GM12878 (cell line): ENCODE measurements around the gene CRELD2. TPM values are rescaled to one million over a fixed set of nuclear protein-coding genes. Genes with fewer than 3 reads are reported as not detected.

ENCODE experiments used
- ATAC-seq: fragments of 200-7000 bp; cut with Tn5 transposase; 3 replicates; pipeline ENCODE4 v1.9.1; 2020; ENCODE audit warnings: mild to moderate bottlenecking, moderate library complexity
- BruUV-seq: library from RNA; stranded (reverse); fragments of 400-500 nt; replicated peaks from 2 replicates; lab custom pipeline; 2021; lab: Mats Ljungman, UMichigan
- CTCF ChIA-PET: fragments of 300-600 bp; sonication (Branson Sonifier 250); formaldehyde crosslinking; extraction: SDS; loops from one replicate; lab custom pipeline; 2021; ENCODE audit warnings: inconsistent platforms; lab: Yijun Ruan, JAX
- POLR2A ChIA-PET: fragments of 350-600 bp; formaldehyde crosslinking; extraction: SDS; loops from one replicate; lab custom pipeline; 2021; ENCODE audit warnings: inconsistent platforms; lab: Charles Lee
- RAD21 ChIA-PET: fragments of 300-600 bp; sonication (Branson Sonifier 250); formaldehyde crosslinking; loops from one replicate; lab custom pipeline; 2023; ENCODE audit warnings: antibody characterized with exemption; ENCODE audit not compliant: unreplicated experiment; lab: Charles Lee
- SMC1A ChIA-PET: fragments of 300-600 bp; sonication (Branson Sonifier 250); formaldehyde crosslinking; loops from one replicate; lab custom pipeline; 2023; ENCODE audit not compliant: unreplicated experiment, uncharacterized antibody; lab: Charles Lee
- DNase-seq: peaks from one replicate; pipeline ENCODE4 v3.0.0-alpha.2; 2011; ENCODE audit warnings: low read depth, low spot score
- FAIRE-seq: peaks from 3 replicates; lab custom pipeline; 2011; peaks lifted over from hg19 to GRCh38; lab: Jason Lieb, UNC
- H2AFZ ChIP-seq: 2 replicates; pipeline ENCODE4 v1.6.0; 2011; ENCODE audit warnings: low read depth, low read length, control low read depth; ENCODE audit not compliant: control insufficient read depth
- H3K27ac ChIP-seq: 2 replicates; pipeline ENCODE4 v1.5.1; 2011; ENCODE audit warnings: control low read depth; ENCODE audit not compliant: control insufficient read depth, insufficient read depth
- H3K27me3 ChIP-seq, 2 experiments: replicated peaks in 1 of 2; 2 replicates each; pipeline versions ENCODE4 v1.6.0 to v1.6.1; 2011; ENCODE audit warnings: low read length in 1 of 2; ENCODE audit not compliant: control insufficient read depth in 2 of 2, insufficient read depth in 2 of 2
- H3K36me3 ChIP-seq, 2 experiments: 2 replicates each; pipeline ENCODE4 v1.5.1; 2011; ENCODE audit warnings: low read length in 1 of 2; ENCODE audit not compliant: control insufficient read depth in 2 of 2, insufficient read depth in 2 of 2
- H3K4me1 ChIP-seq: 2 replicates; pipeline ENCODE4 v1.6.1; 2011; ENCODE audit warnings: mild to moderate bottlenecking, low read length, moderate library complexity, mixed read lengths; ENCODE audit not compliant: control insufficient read depth, insufficient read depth
- H3K4me2 ChIP-seq: 2 replicates; pipeline ENCODE4 v1.6.0; 2011; ENCODE audit warnings: control low read depth; ENCODE audit not compliant: control insufficient read depth, insufficient read depth
- H3K4me3 ChIP-seq: fragments of 200-600 bp; sonication (generic); 2 replicates; pipeline ENCODE4 v1.5.1; 2016
- H3K79me2 ChIP-seq: 2 replicates; pipeline ENCODE4 v1.6.0; 2011; ENCODE audit warnings: low read length; ENCODE audit not compliant: control insufficient read depth, insufficient read depth
- H3K9ac ChIP-seq: 2 replicates; pipeline ENCODE4 v1.8.0; 2011; ENCODE audit warnings: low read length, control low read depth, mixed read lengths; ENCODE audit not compliant: control insufficient read depth, insufficient read depth
- H3K9me3 ChIP-seq: replicated peaks from 3 replicates; pipeline ENCODE4 v1.5.1; 2011; ENCODE audit warnings: mild to moderate bottlenecking, low read length; ENCODE audit not compliant: control insufficient read depth, insufficient read depth
- H4K20me1 ChIP-seq: 2 replicates; pipeline ENCODE4 v1.6.0; 2011; ENCODE audit not compliant: control insufficient read depth, insufficient read depth
- MXI1 ChIP-seq: fragments of 150-350 bp; IDR thresholded peaks from 2 replicates; pipeline ENCODE4 v1.6.1; 2011; ENCODE audit warnings: low read depth, mild to moderate bottlenecking, inconsistent platforms, low read length, improper control_type of control experiment
- RELB ChIP-seq: fragments of 450-650 bp; IDR thresholded peaks from 2 replicates; pipeline ENCODE4 v1.6.1; 2017; ENCODE audit warnings: low read depth, mild to moderate bottlenecking, moderate library complexity
- WGBS: methylation state at CpG from one replicate; pipeline ENCODE4 v1.1.6; 2016; ENCODE audit warnings: low lambda C conversion rate; ENCODE audit not compliant: insufficient replicate concordance, insufficient coverage; ENCODE audit errors: missing lambda C conversion rate; 5-methylcytosine and 5-hydroxymethylcytosine counted together
- in situ Hi-C: fragments of 300-500 bp; cut with MboI; formaldehyde crosslinking; loops from 9 replicates; pipeline ENCODE4 v1.14.3; 2018; ENCODE audit warnings: mixed read lengths
- intact Hi-C: fragments of 100-400 bp; cut with micrococcal nuclease; formaldehyde crosslinking; loops from one replicate; pipeline ENCODE4 v1.14.2; 2022; ENCODE audit not compliant: unreplicated experiment
- polyA plus RNA-seq, 11 experiments: library from polyadenylated mRNA; depleted of rRNA in 4 of 11; unstranded in 6 of 11; stranded (reverse) in 5 of 11; fragments of >200 nt; fragmentation: Nextera tagmentation in 4 of 11; fragmentation: Illumina TruSeq in 1 of 11; extraction: Ambion mirVana in 4 of 11; extraction: Trizol in 1 of 11; gene quantifications; 1 replicate in 1 of 11; 2 replicates in 10 of 11; pipeline versions ENCODE4 v1.2.1 to v1.2.3, GENCODE V29; 2011 to 2016; ENCODE audit warnings: inconsistent platforms in 2 of 11, missing spikeins in 2 of 11, low read depth in 1 of 11
- total RNA-seq, 4 experiments: library from RNA; depleted of rRNA in 3 of 4; stranded (reverse); fragments of >200 nt in 3 of 4; fragmentation: Illumina TruSeq in 1 of 4; extraction: Trizol in 1 of 4; gene quantifications; 2 replicates each; pipeline versions ENCODE4 v1.2.1 to v1.2.3, GENCODE V29; 2013 to 2021
- TF ChIP-seq, protein P1 (sequence below): fragments of 450-650 bp; IDR thresholded peaks from 2 replicates; pipeline ENCODE4 v1.6.1; 2018; ENCODE audit warnings: borderline replicate concordance, mild to moderate bottlenecking; ENCODE audit not compliant: partially characterized antibody

CRELD2 gene
- total and polyA plus RNA-seq, 10 of the 15 experiments (the other 5 are each of a cell fraction or from before 2014, with no cell fraction given), result 9.4 to 111 (median 25.9) TPM

DNA sequence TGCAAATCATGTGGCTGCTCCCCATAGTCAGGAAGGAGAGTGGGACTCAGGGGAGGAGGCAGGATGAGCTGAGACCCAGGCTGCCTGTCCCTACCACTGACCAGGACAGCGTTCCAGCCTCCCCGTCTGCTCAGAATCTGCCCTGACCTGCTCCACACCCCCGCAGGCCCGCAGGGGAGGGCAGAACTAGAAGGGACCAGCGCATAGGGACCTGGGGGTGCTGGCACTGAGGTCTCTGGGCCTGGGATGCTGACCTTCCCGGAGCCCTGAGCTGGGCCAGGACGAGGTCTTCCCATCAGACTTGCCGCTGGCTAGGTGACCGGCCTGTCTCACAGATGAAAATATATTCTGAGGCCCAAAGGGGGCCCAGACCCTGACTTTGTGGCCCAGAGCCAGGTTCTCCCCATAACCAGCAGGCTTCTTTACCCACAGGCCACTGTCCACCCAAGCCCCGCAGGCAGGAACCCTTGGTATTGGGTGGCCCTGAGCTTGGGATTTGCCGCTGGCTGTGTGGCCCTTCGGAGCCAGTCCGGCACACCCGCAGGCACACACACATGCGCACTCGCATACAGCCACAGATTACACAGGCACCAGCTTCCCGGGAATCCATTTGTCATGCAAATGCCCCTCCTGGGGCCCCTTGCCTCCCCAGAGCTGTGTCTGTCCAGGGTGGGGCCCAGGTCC is 28.3 kb downstream of the CRELD2 start:
- WGBS, result 79% methylated on average over 16 of the region's 17 CpGs
- H3K9me3 ChIP-seq, result no peaks in the 10 kb centered on the region
- no peaks in the 10 kb centered on the region for H3K27me3 ChIP-seq
- peaks cover 16% of the 10 kb centered on the region for H3K79me2 ChIP-seq
- SMC1A ChIA-PET, result no interaction called here
- no peak for DNase-seq
- H3K4me2 ChIP-seq, result no peak overlapping the region
- in situ Hi-C loops, result no loop called here
- CTCF ChIA-PET, result interaction anchor here (0.6 to 1.2 kb wide), 2 partner anchors 10 to 276 kb away, joined by 3 to 4 read pairs; no protein-coding TSS in a partner anchor
- H3K4me3 ChIP-seq, result no peak overlapping the region
- ATAC-seq, result no peak
- intact Hi-C loops, result no loop called here
- H4K20me1 ChIP-seq, result no peaks in the 10 kb centered on the region
- peaks cover 4% of the 10 kb centered on the region; the same call in 1 of the 2 replicates for H3K4me1 ChIP-seq
- no peak overlapping the region for H3K27ac ChIP-seq
- no peak overlapping the region for H2AFZ ChIP-seq
- no peak for TF ChIP-seq MXI1
- TF ChIP-seq, protein P1, sequence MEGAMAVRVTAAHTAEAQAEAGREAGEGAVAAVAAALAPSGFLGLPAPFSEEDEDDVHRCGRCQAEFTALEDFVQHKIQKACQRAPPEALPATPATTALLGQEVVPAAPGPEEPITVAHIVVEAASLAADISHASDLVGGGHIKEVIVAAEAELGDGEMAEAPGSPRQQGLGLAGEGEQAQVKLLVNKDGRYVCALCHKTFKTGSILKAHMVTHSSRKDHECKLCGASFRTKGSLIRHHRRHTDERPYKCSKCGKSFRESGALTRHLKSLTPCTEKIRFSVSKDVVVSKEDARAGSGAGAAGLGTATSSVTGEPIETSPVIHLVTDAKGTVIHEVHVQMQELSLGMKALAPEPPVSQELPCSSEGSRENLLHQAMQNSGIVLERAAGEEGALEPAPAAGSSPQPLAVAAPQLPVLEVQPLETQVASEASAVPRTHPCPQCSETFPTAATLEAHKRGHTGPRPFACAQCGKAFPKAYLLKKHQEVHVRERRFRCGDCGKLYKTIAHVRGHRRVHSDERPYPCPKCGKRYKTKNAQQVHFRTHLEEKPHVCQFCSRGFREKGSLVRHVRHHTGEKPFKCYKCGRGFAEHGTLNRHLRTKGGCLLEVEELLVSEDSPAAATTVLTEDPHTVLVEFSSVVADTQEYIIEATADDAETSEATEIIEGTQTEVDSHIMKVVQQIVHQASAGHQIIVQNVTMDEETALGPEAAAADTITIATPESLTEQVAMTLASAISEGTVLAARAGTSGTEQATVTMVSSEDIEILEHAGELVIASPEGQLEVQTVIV, result no peak
- no peak for TF ChIP-seq RELB
- TF ChIP-seq, all 136 proteins: peak for 0
- BruUV-seq, result no TSS peak
- FAIRE-seq, result no peak
- ChIA-PET RAD21 (no interaction called here), POLR2A (interaction anchor here (0.7 to 1.2 kb wide), 2 partner anchors 9 to 11 kb away, joined by 4 to 5 read pairs; no protein-coding TSS in a partner anchor)
- Histone ChIP-seq H3K36me3 (no peaks in the 10 kb centered on the region), H3K9ac (no peak overlapping the region)
